AG09319 (cell line): ENCODE results near the gene EIPR1.

ENCODE experiments used
- DNase-seq: peaks from one replicate; pipeline ENCODE4 v3.0.0-alpha.2; 2010; ENCODE audit warnings: low read depth; ENCODE audit errors: extremely low read depth
- TF ChIP-seq, protein P1 (sequence below): IDR thresholded peaks from 2 replicates; pipeline ENCODE4 v1.5.1; 2011; ENCODE audit warnings: low read depth, mild to moderate bottlenecking, inconsistent platforms, low read length, moderate library complexity

EIPR1 gene

DNA sequence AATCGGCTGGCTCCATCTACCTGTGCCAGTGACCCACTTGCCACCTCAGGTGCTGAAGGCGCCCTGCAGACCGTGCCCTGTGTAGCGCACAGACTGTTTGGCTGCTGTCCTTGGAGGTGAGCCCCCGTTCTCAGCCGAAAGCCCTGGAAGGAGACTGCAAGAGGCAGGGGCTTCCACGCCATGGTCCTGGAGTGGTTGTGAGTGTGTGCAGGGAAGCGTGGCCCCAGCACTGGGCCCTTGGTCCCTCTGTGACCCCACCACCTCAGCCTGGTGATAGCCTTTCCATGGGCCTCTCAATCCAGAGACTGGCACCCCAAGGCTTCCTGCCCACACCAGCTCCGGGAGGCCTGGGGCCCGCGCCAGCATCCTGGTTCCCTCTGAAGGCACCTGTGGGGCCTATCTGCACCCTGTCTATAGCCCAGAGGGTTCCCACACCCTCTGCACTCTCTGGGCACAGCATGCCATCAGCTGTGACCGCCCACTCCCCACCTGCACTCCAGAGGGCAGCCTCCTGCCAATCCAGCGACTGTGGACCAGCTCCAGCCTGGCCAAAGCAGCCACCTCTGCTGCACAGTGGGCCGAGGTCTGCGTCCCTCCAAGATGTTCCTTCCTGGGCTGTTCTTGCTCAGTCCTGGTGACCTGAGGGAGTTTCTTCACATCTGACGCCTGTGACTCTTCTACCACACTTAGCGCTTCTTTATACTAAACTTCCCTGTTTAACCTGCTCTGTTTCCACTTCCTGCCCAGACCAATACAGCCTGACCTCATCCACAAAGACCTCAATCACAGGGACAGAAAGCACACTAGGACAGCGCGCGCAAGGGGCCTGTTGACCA, 109.5 kb downstream of the EIPR1 start:
- TF ChIP-seq, protein P1, sequence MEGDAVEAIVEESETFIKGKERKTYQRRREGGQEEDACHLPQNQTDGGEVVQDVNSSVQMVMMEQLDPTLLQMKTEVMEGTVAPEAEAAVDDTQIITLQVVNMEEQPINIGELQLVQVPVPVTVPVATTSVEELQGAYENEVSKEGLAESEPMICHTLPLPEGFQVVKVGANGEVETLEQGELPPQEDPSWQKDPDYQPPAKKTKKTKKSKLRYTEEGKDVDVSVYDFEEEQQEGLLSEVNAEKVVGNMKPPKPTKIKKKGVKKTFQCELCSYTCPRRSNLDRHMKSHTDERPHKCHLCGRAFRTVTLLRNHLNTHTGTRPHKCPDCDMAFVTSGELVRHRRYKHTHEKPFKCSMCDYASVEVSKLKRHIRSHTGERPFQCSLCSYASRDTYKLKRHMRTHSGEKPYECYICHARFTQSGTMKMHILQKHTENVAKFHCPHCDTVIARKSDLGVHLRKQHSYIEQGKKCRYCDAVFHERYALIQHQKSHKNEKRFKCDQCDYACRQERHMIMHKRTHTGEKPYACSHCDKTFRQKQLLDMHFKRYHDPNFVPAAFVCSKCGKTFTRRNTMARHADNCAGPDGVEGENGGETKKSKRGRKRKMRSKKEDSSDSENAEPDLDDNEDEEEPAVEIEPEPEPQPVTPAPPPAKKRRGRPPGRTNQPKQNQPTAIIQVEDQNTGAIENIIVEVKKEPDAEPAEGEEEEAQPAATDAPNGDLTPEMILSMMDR = no peak
- DNase-seq = no peak

DNA sequence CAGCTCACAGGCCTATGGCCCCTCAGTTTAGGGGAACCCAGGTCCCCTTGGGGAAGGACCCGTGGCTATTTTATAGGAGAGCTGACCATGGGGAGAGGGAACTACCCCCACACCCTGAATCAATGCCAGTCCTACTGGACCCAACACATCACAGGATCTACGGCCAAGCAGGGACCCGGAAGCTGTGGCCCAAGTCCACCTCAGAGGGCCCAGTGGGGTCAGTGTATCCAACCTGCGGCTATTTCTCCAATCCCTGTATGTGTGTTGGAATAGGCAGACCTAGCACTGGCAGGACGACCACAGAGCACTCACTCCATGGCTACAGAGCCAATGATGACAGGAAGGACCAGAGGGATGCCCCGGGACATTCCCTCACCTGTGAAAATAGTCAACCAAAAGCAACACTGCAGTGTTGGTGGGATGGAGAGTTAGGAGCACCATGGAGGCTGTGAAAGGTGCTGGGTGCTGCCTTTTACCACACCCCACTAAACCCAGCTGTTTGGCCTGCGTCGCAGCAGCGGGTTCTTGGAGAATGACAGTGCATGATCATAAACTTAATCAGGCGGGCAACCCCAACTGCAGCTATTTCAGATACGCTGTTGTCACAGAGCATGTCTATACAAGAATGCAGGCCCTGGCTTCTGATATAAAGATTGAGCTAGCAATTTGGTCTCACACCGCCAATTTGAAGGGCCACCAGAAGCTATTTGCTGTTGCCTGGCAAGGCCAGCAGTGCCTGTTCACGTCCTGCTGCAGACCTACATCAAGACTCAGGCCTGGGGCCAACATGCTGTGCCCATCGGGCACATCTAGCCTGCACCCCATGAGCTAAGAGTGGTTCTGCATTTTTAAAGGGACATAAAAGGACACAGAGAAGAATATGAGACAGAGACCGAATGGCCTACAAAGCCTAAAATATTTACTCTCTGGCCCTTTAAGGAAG, 110.4 kb downstream of the EIPR1 start:
- TF ChIP-seq, protein P1 = no peak
- DNase-seq = no peak

DNA sequence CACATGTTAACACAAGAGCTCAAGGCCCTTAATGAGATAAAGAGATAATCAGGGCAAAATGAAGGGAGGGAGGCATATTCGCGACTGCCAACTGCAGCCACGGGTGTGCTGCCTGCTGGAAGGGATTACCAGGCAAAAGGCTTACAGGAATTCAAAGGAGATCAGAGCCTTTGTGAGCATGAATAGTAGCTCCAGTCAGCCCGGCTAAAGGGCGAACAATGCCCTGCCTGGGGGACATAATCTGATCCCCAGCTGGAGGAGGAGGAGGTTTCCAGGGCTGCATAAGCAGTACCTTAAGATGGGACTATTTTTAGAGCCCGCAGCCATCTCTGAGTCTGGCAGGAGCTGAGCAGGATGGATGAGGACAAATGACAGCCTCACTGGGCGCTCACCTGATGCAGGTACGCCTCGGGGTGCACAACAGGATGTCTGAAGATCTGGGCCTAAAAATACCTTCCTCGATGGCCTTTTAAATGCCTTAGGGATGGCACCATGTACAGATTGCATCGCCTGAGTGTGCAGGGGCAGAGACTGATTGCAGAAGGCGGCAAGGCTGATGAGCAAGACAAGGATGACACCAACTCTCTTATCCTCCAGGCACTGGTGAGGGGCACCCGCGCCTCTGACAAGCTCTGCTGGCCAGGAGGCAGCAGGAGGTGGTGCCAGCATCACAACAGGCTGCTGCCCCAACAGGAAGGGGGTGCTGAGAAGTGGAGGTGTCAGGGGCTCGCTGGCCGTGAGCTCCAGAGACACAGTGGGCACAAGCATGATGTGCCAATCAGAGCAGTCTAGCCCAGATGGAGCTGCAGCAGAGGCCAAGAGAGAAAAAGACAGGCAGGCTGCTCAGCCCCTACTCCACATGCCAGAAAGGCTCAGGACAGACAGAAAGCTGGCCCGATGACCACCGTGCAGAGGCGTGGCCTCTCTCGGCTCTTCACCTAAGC, 111.4 kb downstream of the EIPR1 start:
- no peak for DNase-seq
- TF ChIP-seq, protein P1 = no peak

DNA sequence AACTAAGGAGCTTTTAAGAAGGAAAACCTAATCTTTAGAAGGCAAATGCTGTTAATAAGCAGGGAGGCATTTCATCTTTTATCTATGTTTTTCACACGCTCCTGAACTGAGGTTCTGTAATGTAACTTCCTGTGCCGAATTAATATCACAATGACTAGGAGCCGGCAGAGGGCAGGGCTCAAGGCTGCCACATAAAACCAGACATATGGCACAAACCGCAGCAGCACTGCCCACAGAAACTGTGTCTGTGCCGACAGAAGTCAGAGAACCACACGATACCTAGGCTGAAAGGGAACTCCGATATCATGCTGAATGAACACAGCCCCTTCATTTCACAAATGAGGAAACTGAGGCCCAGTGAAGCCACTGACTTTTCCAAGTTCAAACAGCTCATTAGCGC, 112.1 kb downstream of the EIPR1 start:
- TF ChIP-seq, protein P1 = no peak
- no peak for DNase-seq

DNA sequence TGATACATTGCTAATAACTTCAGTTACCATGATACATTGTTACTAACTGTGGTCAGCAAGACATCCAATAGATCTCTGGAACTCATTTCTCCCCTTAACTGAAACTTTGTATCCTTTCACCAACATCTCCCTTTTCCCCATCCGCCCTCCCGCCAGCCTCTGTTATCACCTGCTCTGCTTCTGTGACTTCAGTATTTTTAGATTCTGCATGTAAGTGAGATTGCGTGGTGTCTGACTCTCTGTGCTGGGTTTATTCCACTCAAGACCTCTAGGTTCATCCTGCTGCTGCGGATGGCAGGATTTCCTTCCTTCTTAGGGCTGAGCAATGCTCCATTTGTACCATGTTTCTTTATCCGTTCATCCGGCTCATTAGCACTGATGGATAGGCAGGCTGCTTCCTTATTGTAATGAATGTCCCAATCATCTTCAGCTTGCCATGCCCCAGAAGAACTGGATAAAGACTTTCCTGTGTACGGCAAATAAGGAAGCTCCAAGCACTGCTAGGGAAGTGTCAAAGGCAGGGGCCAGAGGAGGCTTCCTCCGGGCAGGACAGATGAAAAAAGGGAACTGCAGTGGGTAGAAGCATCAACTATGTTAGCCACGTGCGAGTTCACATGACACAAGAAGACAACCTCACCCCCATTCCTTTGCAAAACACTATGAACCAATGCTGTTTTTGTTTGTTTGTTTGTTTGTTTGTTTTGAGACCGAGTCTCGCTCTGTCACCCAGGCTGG, 113.4 kb downstream of the EIPR1 start:
- no peak for DNase-seq
- TF ChIP-seq, protein P1 = no peak

DNA sequence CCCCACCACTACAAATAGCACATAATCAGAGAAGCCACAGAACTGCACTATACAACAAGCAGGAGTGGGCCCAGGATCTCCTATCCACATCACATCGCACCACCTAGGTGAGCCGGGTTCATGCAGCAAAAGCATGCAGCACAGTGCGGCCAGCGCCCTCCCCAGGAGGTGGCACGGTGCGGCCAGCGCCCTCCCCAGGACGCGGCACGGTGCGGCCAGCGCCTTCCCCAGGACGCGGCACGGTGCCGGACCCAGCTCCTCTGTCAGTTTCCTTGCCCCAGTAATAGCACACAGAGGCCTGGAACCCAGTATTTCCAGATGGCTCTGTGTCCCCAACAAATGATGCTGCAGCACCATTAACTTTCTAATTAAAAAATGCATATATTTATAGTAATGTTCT, 114.1 kb downstream of the EIPR1 start:
- TF ChIP-seq, protein P1 = no peak

More for the DNA sequence above, 114.1 kb downstream of the EIPR1 start:
- DNase-seq = no peak
